ENCODE measurements around the gene CHMP2B.

DNA sequence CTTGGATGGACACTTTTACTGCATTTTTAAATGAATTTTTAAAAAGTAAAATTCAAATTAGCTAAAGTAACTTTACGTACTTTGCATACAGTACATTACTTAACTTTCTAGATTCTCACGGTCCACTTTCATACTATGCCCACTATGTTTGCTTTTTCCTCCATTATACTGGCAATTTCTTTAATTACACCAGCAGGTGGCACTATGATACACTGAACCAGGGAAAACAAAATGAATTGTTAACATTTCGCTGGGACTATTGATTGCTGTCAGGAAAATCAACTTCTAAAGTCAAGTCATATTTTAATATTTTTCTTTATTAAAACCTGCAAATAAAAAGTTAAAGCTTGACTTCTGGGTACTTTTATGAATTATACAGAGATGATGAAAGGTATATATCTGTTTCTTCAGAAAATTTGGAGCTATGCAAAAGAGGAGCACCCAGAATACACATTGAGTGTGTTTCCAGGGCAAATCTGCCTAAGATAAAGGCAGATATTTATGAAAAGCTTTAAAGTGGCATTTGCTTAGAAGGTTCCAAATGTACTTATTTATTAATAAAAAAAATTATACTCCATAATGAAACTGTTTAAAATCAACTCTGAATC is 71.1 kb downstream of the CHMP2B start:
- TF ChIP-seq, protein P1, sequence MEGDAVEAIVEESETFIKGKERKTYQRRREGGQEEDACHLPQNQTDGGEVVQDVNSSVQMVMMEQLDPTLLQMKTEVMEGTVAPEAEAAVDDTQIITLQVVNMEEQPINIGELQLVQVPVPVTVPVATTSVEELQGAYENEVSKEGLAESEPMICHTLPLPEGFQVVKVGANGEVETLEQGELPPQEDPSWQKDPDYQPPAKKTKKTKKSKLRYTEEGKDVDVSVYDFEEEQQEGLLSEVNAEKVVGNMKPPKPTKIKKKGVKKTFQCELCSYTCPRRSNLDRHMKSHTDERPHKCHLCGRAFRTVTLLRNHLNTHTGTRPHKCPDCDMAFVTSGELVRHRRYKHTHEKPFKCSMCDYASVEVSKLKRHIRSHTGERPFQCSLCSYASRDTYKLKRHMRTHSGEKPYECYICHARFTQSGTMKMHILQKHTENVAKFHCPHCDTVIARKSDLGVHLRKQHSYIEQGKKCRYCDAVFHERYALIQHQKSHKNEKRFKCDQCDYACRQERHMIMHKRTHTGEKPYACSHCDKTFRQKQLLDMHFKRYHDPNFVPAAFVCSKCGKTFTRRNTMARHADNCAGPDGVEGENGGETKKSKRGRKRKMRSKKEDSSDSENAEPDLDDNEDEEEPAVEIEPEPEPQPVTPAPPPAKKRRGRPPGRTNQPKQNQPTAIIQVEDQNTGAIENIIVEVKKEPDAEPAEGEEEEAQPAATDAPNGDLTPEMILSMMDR (conservative IDR thresholded peaks at IDR 0.05; ENCODE audit: low read length): peak; percentile 82
- no peak for TF ChIP-seq EZH2phosphoT487 (IDR thresholded peaks at IDR 0.05; ENCODE audit: borderline replicate concordance)

Data from Loucy (cell line).